HCT116 (cell line): Measurements from ENCODE around the gene CTSW. TPM values are rescaled to one million over a fixed set of nuclear protein-coding genes. Genes with fewer than 3 reads are reported as not detected.
A peak's percentile ranks its signal among the peaks of the same experiment; 100 is the strongest.

Experiments used
- ATAC-seq: fragments of 200-7000 bp; cut with Tn5 transposase; 2 replicates; pipeline ENCODE4 v1.9.1; 2020; ENCODE audit warnings: mild to moderate bottlenecking, moderate library complexity
- BruUV-seq: library from RNA; stranded (reverse); fragments of 400-500 nt; replicated peaks from 2 replicates; lab custom pipeline; 2021; lab: Mats Ljungman, UMichigan
- CTCF ChIA-PET: fragments of 300-600 bp; sonication (Branson Sonifier 250); formaldehyde crosslinking; loops from one replicate; lab custom pipeline; 2021; ENCODE audit warnings: antibody characterized with exemption; lab: Charles Lee
- POLR2A ChIA-PET: fragments of 300-600, 350-600 bp; sonication (Branson Sonifier 250); formaldehyde crosslinking; loops from one replicate; lab custom pipeline; 2021; ENCODE audit warnings: antibody characterized with exemption; lab: Charles Lee
- RAD21 ChIA-PET, 2 experiments: fragments of 300-600 bp; sonication (Branson Sonifier 250); formaldehyde crosslinking; loops; one replicate each; lab custom pipeline; 2023; ENCODE audit warnings: low total read pairs in 2 of 2; ENCODE audit not compliant: uncharacterized antibody in 2 of 2, unreplicated experiment in 2 of 2, low non-redundant PET in 1 of 2; lab: Charles Lee
- DNase-seq: peaks from one replicate; pipeline ENCODE4 v3.0.0-alpha.2; 2010; ENCODE audit warnings: low read depth, low spot score
- H2AFZ ChIP-seq: fragments of 200-600 bp; shearing (Covaris generic), sonication (generic); 2 replicates; pipeline ENCODE4 v1.6.1; 2017; ENCODE audit warnings: low read depth, mixed run types, mixed read lengths, antibody characterized with exemption, low read length; ENCODE audit not compliant: poor library complexity, severe bottlenecking
- H3K27ac ChIP-seq: 2 replicates; pipeline ENCODE4 v1.5.1; 2012; ENCODE audit warnings: low read depth, low read length
- H3K27me3 ChIP-seq: fragments of 200-600 bp; sonication (generic); 2 replicates; pipeline ENCODE4 v1.6.1; 2016; ENCODE audit warnings: mixed run types, low read length, mixed read lengths; ENCODE audit not compliant: insufficient read depth
- H3K36me3 ChIP-seq, 2 experiments: fragments of 200-500 bp in 1 of 2; fragments of 200-600 bp in 1 of 2; sonication (Bioruptor generic) in 1 of 2; sonication (generic) in 1 of 2; 2 replicates each; pipeline versions ENCODE4 v1.5.1 to v1.6.1; 2014 to 2016; ENCODE audit warnings: low read length in 2 of 2, inconsistent platforms in 1 of 2, mixed read lengths in 1 of 2, mixed run types in 1 of 2; ENCODE audit not compliant: insufficient read depth in 2 of 2, control insufficient read depth in 1 of 2
- H3K4me1 ChIP-seq, 2 experiments: fragments of 200-600 bp in 1 of 2; sonication (generic) in 1 of 2; 2 replicates each; pipeline versions ENCODE4 v1.5.1 to v1.6.1; 2012 to 2017; ENCODE audit warnings: low read length in 2 of 2, inconsistent platforms in 1 of 2, mild to moderate bottlenecking in 1 of 2, mixed read lengths in 1 of 2, mixed run types in 1 of 2, moderate library complexity in 1 of 2; ENCODE audit not compliant: insufficient read depth in 2 of 2, control insufficient read depth in 1 of 2
- H3K4me2 ChIP-seq: fragments of 200-600 bp; sonication (generic); 2 replicates; pipeline ENCODE4 v1.6.1; 2017; ENCODE audit warnings: mixed run types, low read length, mixed read lengths
- H3K4me3 ChIP-seq, 2 experiments: fragments of 200-600 bp in 1 of 2; sonication (generic) in 1 of 2; replicated peaks in 1 of 2; 2 replicates each; pipeline ENCODE4 v1.5.1; 2011 to 2016; ENCODE audit warnings: low read length in 2 of 2, control low read depth in 1 of 2, low read depth in 1 of 2, mild to moderate bottlenecking in 1 of 2, mixed read lengths in 1 of 2, mixed run types in 1 of 2
- H3K79me2 ChIP-seq: fragments of 200-600 bp; sonication (generic); 2 replicates; pipeline ENCODE4 v1.6.1; 2017; ENCODE audit warnings: mild to moderate bottlenecking, mixed run types, low read length, moderate library complexity, mixed read lengths; ENCODE audit not compliant: insufficient read depth
- H3K9ac ChIP-seq: fragments of 200-600 bp; sonication (generic); 2 replicates; pipeline ENCODE4 v1.6.1; 2016; ENCODE audit warnings: low read length, mixed read lengths
- H3K9me2 ChIP-seq: fragments of 200-600 bp; sonication (generic), shearing (Covaris generic); 2 replicates; pipeline ENCODE4 v1.6.1; 2017; ENCODE audit warnings: mixed run types, mild to moderate bottlenecking, moderate library complexity; ENCODE audit not compliant: insufficient read depth
- H3K9me3 ChIP-seq, 2 experiments: fragments of 200-500 bp in 1 of 2; fragments of 200-600 bp in 1 of 2; sonication (Bioruptor generic) in 1 of 2; sonication (generic) in 1 of 2; 2 replicates each; pipeline ENCODE4 v1.6.1; 2014 to 2017; ENCODE audit warnings: low read length in 2 of 2, mixed read lengths in 2 of 2, inconsistent platforms in 1 of 2, low read depth in 1 of 2, mild to moderate bottlenecking in 1 of 2, mixed run types in 1 of 2, moderate library complexity in 1 of 2; ENCODE audit not compliant: control insufficient read depth in 1 of 2, insufficient read depth in 1 of 2
- H4K20me1 ChIP-seq: fragments of 200-600 bp; sonication (generic), shearing (Covaris generic); 2 replicates; pipeline ENCODE4 v1.6.1; 2017; ENCODE audit warnings: mixed run types, mild to moderate bottlenecking, moderate library complexity; ENCODE audit not compliant: insufficient read depth
- CEBPB ChIP-seq: IDR thresholded peaks from 2 replicates; pipeline ENCODE4 v1.6.1; 2012; ENCODE audit warnings: low read depth
- EGR1 ChIP-seq: IDR thresholded peaks from 2 replicates; pipeline ENCODE4 v1.6.1; 2012; ENCODE audit warnings: low read depth
- FOSL1 ChIP-seq: IDR thresholded peaks from 2 replicates; pipeline ENCODE4 v1.6.1; 2012; ENCODE audit warnings: low read depth
- MAX ChIP-seq: IDR thresholded peaks from 2 replicates; pipeline ENCODE4 v1.6.1; 2012
- POLR2A ChIP-seq: IDR thresholded peaks from 2 replicates; pipeline ENCODE4 v1.7.0; 2011; ENCODE audit warnings: borderline replicate concordance; ENCODE audit not compliant: insufficient read depth, insufficient read length; ENCODE audit errors: extremely low read depth
- RAD21 ChIP-seq: IDR thresholded peaks from 2 replicates; pipeline ENCODE4 v1.6.1; 2012; ENCODE audit warnings: low read depth, mild to moderate bottlenecking
- SP1 ChIP-seq: IDR thresholded peaks from 2 replicates; pipeline ENCODE4 v1.6.1; 2012; ENCODE audit warnings: low read depth
- YY1 ChIP-seq: IDR thresholded peaks from 2 replicates; pipeline ENCODE4 v1.6.1; 2011; ENCODE audit warnings: low read length, low read depth, moderate library complexity, mild to moderate bottlenecking; ENCODE audit not compliant: insufficient replicate concordance; ENCODE audit errors: extremely low read depth
- ZFX ChIP-seq: fragments of 450-650 bp; IDR thresholded peaks from 2 replicates; pipeline ENCODE4 v1.6.1; 2017
- intact Hi-C: fragments of 100-400 bp; cut with micrococcal nuclease; formaldehyde crosslinking; loops from 2 replicates; pipeline ENCODE4 v1.10.0; 2022
- total RNA-seq: library from RNA; stranded (reverse); gene quantifications from one replicate; pipeline ENCODE4 v1.2.1, GENCODE V29; 2021; ENCODE audit not compliant: unreplicated experiment

CTSW gene
- total RNA-seq, 1 experiment from 2014 or later = not detected

- TF ChIP-seq RAD21 = no peak
- no peak for TF ChIP-seq EGR1
- no peak for TF ChIP-seq SP1
- TF ChIP-seq POLR2A = no peak
- no peak for TF ChIP-seq MAX
- no peak for TF ChIP-seq CEBPB
- no peak for TF ChIP-seq FOSL1
- TF ChIP-seq, all 23 proteins: peak for 0
Observed at GRCh38 chr11:65855927-65856363, 23.7 kb upstream of the CTSW start (continued).

- intact Hi-C loops = no loop called here
- Histone ChIP-seq H3K9me2 (no peaks in the 10 kb centered on the region), H3K27me3 (no peaks in the 10 kb centered on the region), H3K4me1 (peaks cover 19 to 39% of the 10 kb centered on the region in 2 experiments), H3K79me2 (peaks cover 54% of the 10 kb centered on the region), H3K4me2 (peak overlapping the region; percentile 77), H3K27ac (peak overlapping the region; percentile 97), H4K20me1 (peaks cover 15% of the 10 kb centered on the region; the same call in 1 of the 2 replicates), H3K9me3 (no peaks in the 10 kb centered on the region; a peak in 1 of 4 replicates), H3K4me3 (peak overlapping the region; percentile 85 to 100), H3K9ac (peak overlapping the region; percentile 87), H3K36me3 (peaks cover 31 to 46% of the 10 kb centered on the region in 2 experiments), H2AFZ (no peak overlapping the region)
- no peak for TF ChIP-seq YY1
- peak; percentile 84 for TF ChIP-seq ZFX
- BruUV-seq = no TSS peak
- POLR2A ChIA-PET = interaction anchor here (5.3 kb wide), 1 partner anchor 34 kb away, joined by 84 read pairs; the partner anchor contains the start of genes CCDC85B and FIBP
- ATAC-seq (peak; percentile 18), DNase-seq (no peak)
- CTCF ChIA-PET = no interaction called here
- RAD21 ChIA-PET = no interaction called here
Observed at GRCh38 chr11:65856689-65857499, 22.7 kb upstream of the CTSW start.
